OCI-LY1 (cell line): Measurements from ENCODE around the gene SLC4A2.
"Not testable (repeated sequence)": the region's sequence is repeated elsewhere in the genome, so short reads cannot be mapped to it uniquely, and the experiment has no call there.

ENCODE experiments used
- H2AFZ ChIP-seq: fragments of 200-600 bp; sonication (generic), shearing (Covaris generic); 2 replicates; pipeline ENCODE4 v1.6.0; 2014; ENCODE audit warnings: antibody characterized with exemption, mild to moderate bottlenecking, low read length
- H3F3A ChIP-seq: fragments of 200-600 bp; sonication (generic), shearing (Covaris generic); 2 replicates; pipeline ENCODE4 v1.6.0; 2014; ENCODE audit warnings: mild to moderate bottlenecking, antibody characterized with exemption, low read length, moderate library complexity; ENCODE audit not compliant: insufficient read depth
- H3K27ac ChIP-seq: fragments of 200-600 bp; sonication (generic); 2 replicates; pipeline ENCODE4 v1.5.1; 2014; ENCODE audit warnings: low read length, mixed run types, mild to moderate bottlenecking, low read depth; ENCODE audit not compliant: poor library complexity, severe bottlenecking
- H3K27me3 ChIP-seq: fragments of 200-600 bp; sonication (generic); 2 replicates; pipeline ENCODE4 v1.6.0; 2014; ENCODE audit warnings: antibody characterized with exemption, mild to moderate bottlenecking, low read length, moderate library complexity; ENCODE audit not compliant: insufficient read depth
- H3K36me3 ChIP-seq: fragments of 200-600 bp; sonication (generic); 2 replicates; pipeline ENCODE4 v1.6.1; 2014; ENCODE audit warnings: mild to moderate bottlenecking, antibody characterized with exemption, low read length, moderate library complexity, mixed read lengths; ENCODE audit not compliant: insufficient read depth
- H3K4me1 ChIP-seq: fragments of 200-600 bp; sonication (generic); 2 replicates; pipeline ENCODE4 v1.5.1; 2014; ENCODE audit warnings: mild to moderate bottlenecking, low read length, moderate library complexity; ENCODE audit not compliant: insufficient read depth, severe bottlenecking
- H3K4me2 ChIP-seq: fragments of 200-600 bp; sonication (generic), shearing (Covaris generic); 2 replicates; pipeline ENCODE4 v1.6.1; 2014; ENCODE audit warnings: low read length
- H3K4me3 ChIP-seq: fragments of 200-600 bp; sonication (generic); 2 replicates; pipeline ENCODE4 v1.5.1; 2014; ENCODE audit warnings: low read length, low read depth, mild to moderate bottlenecking, mixed read lengths; ENCODE audit not compliant: poor library complexity, severe bottlenecking
- H3K79me2 ChIP-seq: fragments of 200-600 bp; shearing (Covaris generic); 2 replicates; pipeline ENCODE4 v1.6.1; 2016; ENCODE audit warnings: mixed run types, low read length, mixed read lengths; ENCODE audit not compliant: insufficient read depth
- H3K9ac ChIP-seq: fragments of 200-600 bp; sonication (generic), shearing (Covaris generic); 2 replicates; pipeline ENCODE4 v1.6.1; 2014; ENCODE audit warnings: mild to moderate bottlenecking, low read length, mixed read lengths
- H3K9me2 ChIP-seq: fragments of 200-600 bp; sonication (generic), shearing (Covaris generic); 2 replicates; pipeline ENCODE4 v1.6.1; 2014; ENCODE audit warnings: low read depth, mild to moderate bottlenecking, low read length, mixed read lengths
- H3K9me3 ChIP-seq: fragments of 200-600 bp; shearing (Covaris generic); 2 replicates; pipeline ENCODE4 v1.6.1; 2014; ENCODE audit warnings: low read length, mixed read lengths
- H4K20me1 ChIP-seq: fragments of 200-600 bp; sonication (generic), shearing (Covaris generic); 2 replicates; pipeline ENCODE4 v1.6.0; 2016; ENCODE audit warnings: mild to moderate bottlenecking, low read length; ENCODE audit not compliant: insufficient read depth
- EZH2 ChIP-seq: fragments of 200-600 bp; sonication (generic), shearing (Covaris generic); IDR thresholded peaks from 2 replicates; pipeline ENCODE4 v1.8.0; 2017; ENCODE audit warnings: borderline replicate concordance, mixed run types, mild to moderate bottlenecking, antibody characterized with exemption, low read length, moderate library complexity, mixed read lengths
- TF ChIP-seq, protein P1 (sequence below): fragments of 200-600 bp; sonication (generic), shearing (Covaris generic); IDR thresholded peaks from 2 replicates; pipeline ENCODE4 v1.5.1; 2017; ENCODE audit warnings: mild to moderate bottlenecking, antibody characterized with exemption, low read length, moderate library complexity, mixed read lengths

Gene SLC4A2

DNA sequence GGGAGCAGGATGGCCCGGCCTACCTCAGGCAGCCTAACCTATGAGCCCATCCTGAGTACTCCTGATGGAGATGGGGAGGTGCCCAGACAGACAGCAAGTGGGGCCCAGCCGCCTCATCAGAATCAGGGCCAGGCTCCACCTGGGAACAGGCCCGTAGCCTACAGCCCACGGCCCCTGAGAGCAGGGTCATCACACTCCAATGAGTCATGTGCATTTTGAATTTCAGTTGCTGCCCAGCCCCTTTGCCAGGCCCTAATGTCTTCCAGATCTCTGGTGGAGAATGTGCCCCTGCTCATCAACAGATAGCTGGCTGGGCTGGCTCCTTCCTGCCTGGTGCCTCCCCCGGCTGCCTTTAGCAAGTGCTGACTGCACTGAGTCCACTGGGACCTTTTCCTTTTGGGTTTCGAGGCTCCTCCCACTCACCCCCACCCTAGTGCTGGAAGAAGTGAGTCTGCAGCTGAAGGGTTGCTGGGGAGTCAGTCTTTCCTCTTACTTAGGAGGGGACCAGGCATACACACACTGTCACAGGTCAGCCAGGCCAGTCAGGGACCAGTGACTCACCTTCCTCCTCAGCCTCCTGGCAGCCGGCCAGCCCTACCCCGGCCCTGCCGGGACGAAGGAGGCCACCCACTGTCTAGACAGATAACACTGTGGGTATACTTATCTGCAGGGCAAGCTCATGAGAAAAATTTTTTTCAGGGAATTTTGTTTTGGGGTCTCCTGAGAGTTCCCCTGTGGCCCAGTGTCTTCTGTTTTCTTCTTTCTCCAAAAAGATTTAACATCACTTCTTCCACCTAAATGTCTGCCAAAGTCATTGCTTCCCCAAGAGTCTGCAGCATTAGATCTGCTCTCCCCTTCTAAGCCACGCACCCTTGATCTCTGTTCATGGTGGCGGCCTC lies 20.2 kb upstream of the SLC4A2 start:
- Histone ChIP-seq H3K79me2 (no peaks in the 10 kb centered on the region), H3K27ac (no peak overlapping the region), H3K9me3 (no peaks in the 10 kb centered on the region), H3K9ac (no peak overlapping the region), H3K36me3 (peaks cover 36% of the 10 kb centered on the region; the same call in 1 of the 2 replicates), H3K27me3 (no peaks in the 10 kb centered on the region), H2AFZ (no peak overlapping the region), H4K20me1 (no peaks in the 10 kb centered on the region), H3K4me2 (no peak overlapping the region), H3K4me1 (no peaks in the 10 kb centered on the region), H3F3A (no peaks in the 10 kb centered on the region), H3K4me3 (no peak overlapping the region), H3K9me2 (no peaks in the 10 kb centered on the region)
- TF ChIP-seq EZH2: no peak
- TF ChIP-seq, protein P1, sequence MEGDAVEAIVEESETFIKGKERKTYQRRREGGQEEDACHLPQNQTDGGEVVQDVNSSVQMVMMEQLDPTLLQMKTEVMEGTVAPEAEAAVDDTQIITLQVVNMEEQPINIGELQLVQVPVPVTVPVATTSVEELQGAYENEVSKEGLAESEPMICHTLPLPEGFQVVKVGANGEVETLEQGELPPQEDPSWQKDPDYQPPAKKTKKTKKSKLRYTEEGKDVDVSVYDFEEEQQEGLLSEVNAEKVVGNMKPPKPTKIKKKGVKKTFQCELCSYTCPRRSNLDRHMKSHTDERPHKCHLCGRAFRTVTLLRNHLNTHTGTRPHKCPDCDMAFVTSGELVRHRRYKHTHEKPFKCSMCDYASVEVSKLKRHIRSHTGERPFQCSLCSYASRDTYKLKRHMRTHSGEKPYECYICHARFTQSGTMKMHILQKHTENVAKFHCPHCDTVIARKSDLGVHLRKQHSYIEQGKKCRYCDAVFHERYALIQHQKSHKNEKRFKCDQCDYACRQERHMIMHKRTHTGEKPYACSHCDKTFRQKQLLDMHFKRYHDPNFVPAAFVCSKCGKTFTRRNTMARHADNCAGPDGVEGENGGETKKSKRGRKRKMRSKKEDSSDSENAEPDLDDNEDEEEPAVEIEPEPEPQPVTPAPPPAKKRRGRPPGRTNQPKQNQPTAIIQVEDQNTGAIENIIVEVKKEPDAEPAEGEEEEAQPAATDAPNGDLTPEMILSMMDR: no peak

DNA sequence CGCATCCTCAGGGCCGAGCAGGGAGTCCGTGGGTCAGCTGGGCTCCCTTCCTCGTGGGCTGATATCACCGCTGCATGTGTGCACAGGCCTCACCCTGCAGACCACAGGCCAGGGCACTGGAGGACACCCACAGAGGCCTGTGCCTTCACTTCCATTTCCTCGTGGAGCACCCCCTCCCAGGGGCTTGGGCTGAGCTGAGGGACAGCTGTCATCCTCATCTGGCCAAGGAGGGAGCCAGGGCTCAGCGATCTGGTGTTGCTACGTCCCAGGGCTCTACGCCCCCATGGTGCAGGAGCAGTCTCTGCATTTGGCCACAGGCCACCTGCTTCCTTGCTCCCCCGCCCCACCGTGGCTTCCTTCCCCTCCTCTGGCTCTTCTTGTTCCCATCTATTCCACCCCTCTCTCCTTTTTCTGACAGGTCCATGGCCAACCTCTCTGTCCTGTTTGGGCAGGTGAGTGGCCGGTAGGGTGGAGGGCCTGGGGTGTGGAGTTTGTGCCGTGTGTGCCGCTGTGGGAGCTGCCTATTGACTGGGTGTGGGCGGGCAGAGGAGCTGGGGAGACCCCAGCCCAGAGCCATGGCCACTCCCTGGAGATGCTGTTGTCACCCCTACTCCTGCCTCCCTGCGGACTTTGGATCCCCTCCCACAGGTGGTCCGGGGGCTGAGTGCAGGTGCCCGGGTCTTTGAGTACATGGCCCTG lies 19.4 kb upstream of the SLC4A2 start:
- no peak overlapping the region for H3K27ac ChIP-seq
- H3K4me2 ChIP-seq: no peak overlapping the region
- no peaks in the 10 kb centered on the region for H3K4me1 ChIP-seq
- H3K9me2 ChIP-seq: no peaks in the 10 kb centered on the region
- no peak overlapping the region for H3K9ac ChIP-seq
- H3K36me3 ChIP-seq: peaks cover 30% of the 10 kb centered on the region; the same call in 1 of the 2 replicates
- H3K9me3 ChIP-seq: no peaks in the 10 kb centered on the region
- H4K20me1 ChIP-seq: no peaks in the 10 kb centered on the region
- H3K27me3 ChIP-seq: no peaks in the 10 kb centered on the region
- no peaks in the 10 kb centered on the region for H3F3A ChIP-seq
- H3K79me2 ChIP-seq: no peaks in the 10 kb centered on the region
- no peak overlapping the region for H3K4me3 ChIP-seq
- TF ChIP-seq, protein P1: no peak
- TF ChIP-seq EZH2: no peak
- H2AFZ ChIP-seq: no peak overlapping the region

GRCh38 chr7:151040616-151041375 lies 18.6 kb upstream of the SLC4A2 start:
- Histone ChIP-seq H3K4me3 (no peak overlapping the region), H3K79me2 (no peaks in the 10 kb centered on the region), H3K9ac (no peak overlapping the region), H3K36me3 (peaks cover 30% of the 10 kb centered on the region), H3K27me3 (no peaks in the 10 kb centered on the region), H3F3A (no peaks in the 10 kb centered on the region), H2AFZ (no peak overlapping the region), H3K4me2 (no peak overlapping the region), H3K9me2 (no peaks in the 10 kb centered on the region), H3K4me1 (no peaks in the 10 kb centered on the region), H3K27ac (no peak overlapping the region), H4K20me1 (no peaks in the 10 kb centered on the region), H3K9me3 (no peaks in the 10 kb centered on the region)
- TF ChIP-seq, protein P1: no peak
- no peak for TF ChIP-seq EZH2

- H3K4me3 ChIP-seq, H3K4me1 ChIP-seq, H3K9me3 ChIP-seq, H3F3A ChIP-seq, H3K4me2 ChIP-seq, H3K9me2 ChIP-seq, H3K27me3 ChIP-seq, H3K27ac ChIP-seq, H3K9ac ChIP-seq, H2AFZ ChIP-seq, H4K20me1 ChIP-seq, H3K79me2 ChIP-seq: not testable (repeated sequence)
- peaks cover 15% of the 10 kb centered on the region for H3K36me3 ChIP-seq
Observed at GRCh38 chr7:151043449-151043848, 15.9 kb upstream of the SLC4A2 start.
